MCF 10A (cell line): Measurements from ENCODE around the gene SCLT1. TPM values are rescaled to one million over a fixed set of nuclear protein-coding genes. Genes with fewer than 3 reads are reported as not detected.

Source experiments
- BruUV-seq: library from RNA; stranded (reverse); fragments of 400-500 nt; replicated peaks from 2 replicates; lab custom pipeline; 2021; lab: Mats Ljungman, UMichigan
- CTCF ChIA-PET: fragments of 300-600 bp; sonication (Branson Sonifier 250); formaldehyde crosslinking; extraction: SDS; loops from one replicate; lab custom pipeline; 2021; ENCODE audit warnings: antibody characterized with exemption, inconsistent platforms; lab: Yijun Ruan, JAX
- POLR2A ChIA-PET: fragments of 300-600, 350-650 bp; sonication (Branson Sonifier 250); formaldehyde crosslinking; extraction: SDS; loops from one replicate; lab custom pipeline; 2020; ENCODE audit warnings: antibody characterized with exemption, inconsistent platforms; lab: Yijun Ruan, JAX
- DNase-seq: peaks from one replicate; pipeline ENCODE4 v3.0.0-alpha.2; 2018; ENCODE audit not compliant: unreplicated experiment
- H3K27ac Mint-ChIP-seq: one replicate; pipeline ENCODE4 v1.8.0; 2022; ENCODE audit warnings: mild to moderate bottlenecking, low read depth, mixed read lengths; ENCODE audit not compliant: unreplicated experiment
- H3K27me3 Mint-ChIP-seq: one replicate; pipeline ENCODE4 v1.8.0; 2022; ENCODE audit warnings: mixed read lengths; ENCODE audit not compliant: insufficient read depth, unreplicated experiment
- H3K36me3 Mint-ChIP-seq: one replicate; pipeline ENCODE4 v1.8.0; 2022; ENCODE audit warnings: mild to moderate bottlenecking, moderate library complexity, mixed read lengths; ENCODE audit not compliant: insufficient read depth, unreplicated experiment
- H3K4me1 Mint-ChIP-seq: one replicate; pipeline ENCODE4 v1.8.0; 2022; ENCODE audit warnings: mixed read lengths; ENCODE audit not compliant: insufficient read depth, unreplicated experiment
- H3K4me3 Mint-ChIP-seq: one replicate; pipeline ENCODE4 v1.8.0; 2022; ENCODE audit warnings: mild to moderate bottlenecking, moderate library complexity, mixed read lengths; ENCODE audit not compliant: unreplicated experiment
- H3K9me3 Mint-ChIP-seq: one replicate; pipeline ENCODE4 v1.8.0; 2022; ENCODE audit warnings: mixed read lengths; ENCODE audit not compliant: unreplicated experiment
- intact Hi-C: fragments of 100-400 bp; cut with micrococcal nuclease; formaldehyde crosslinking; loops from 2 replicates; pipeline ENCODE4 v1.14.1; 2022
- total RNA-seq: library from RNA; stranded (reverse); gene quantifications from 2 replicates; pipeline ENCODE4 v1.2.3, GENCODE V29; 2022
- TF ChIP-seq, protein P1 (sequence below): fragments of 200-600 bp; IDR thresholded peaks from one replicate; pipeline ENCODE4 v1.8.0; 2022; ENCODE audit warnings: antibody characterized with exemption, mild to moderate bottlenecking; ENCODE audit not compliant: unreplicated experiment

SCLT1 gene
- total RNA-seq, 1 experiment from 2014 or later = 20.7 TPM

DNA sequence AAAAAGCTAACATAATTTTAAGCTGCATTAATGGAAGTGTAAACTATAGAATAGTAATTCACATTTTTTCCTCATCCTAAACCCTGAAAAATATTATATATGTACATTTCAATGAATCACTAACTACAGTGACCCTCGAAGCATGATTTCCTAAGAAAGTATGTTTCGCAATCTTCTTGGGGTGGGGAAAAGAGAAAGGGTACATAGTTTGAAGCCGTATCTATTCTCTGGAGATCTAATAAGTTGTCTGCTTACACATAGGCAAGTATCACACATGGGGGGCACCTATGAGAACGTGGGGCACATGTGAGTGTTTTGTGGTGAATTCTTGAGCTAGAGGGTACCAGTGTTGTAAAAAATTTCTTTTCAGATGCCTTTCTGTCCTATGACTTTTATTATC lies 212.7 kb downstream of the SCLT1 start:
- peak; percentile 49 for DNase-seq
- POLR2A ChIA-PET = interaction anchor here (0.6 to 1.5 kb wide), 2 partner anchors 9 to 27 kb away, joined by 3 read pairs; no protein-coding TSS in a partner anchor
- TF ChIP-seq, protein P1, sequence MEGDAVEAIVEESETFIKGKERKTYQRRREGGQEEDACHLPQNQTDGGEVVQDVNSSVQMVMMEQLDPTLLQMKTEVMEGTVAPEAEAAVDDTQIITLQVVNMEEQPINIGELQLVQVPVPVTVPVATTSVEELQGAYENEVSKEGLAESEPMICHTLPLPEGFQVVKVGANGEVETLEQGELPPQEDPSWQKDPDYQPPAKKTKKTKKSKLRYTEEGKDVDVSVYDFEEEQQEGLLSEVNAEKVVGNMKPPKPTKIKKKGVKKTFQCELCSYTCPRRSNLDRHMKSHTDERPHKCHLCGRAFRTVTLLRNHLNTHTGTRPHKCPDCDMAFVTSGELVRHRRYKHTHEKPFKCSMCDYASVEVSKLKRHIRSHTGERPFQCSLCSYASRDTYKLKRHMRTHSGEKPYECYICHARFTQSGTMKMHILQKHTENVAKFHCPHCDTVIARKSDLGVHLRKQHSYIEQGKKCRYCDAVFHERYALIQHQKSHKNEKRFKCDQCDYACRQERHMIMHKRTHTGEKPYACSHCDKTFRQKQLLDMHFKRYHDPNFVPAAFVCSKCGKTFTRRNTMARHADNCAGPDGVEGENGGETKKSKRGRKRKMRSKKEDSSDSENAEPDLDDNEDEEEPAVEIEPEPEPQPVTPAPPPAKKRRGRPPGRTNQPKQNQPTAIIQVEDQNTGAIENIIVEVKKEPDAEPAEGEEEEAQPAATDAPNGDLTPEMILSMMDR = no peak
- Mint-ChIP-seq H3K27ac (no peak overlapping the region), H3K36me3 (peaks cover 18% of the 10 kb centered on the region), H3K27me3 (no peaks in the 10 kb centered on the region), H3K4me3 (no peak overlapping the region), H3K9me3 (no peaks in the 10 kb centered on the region), H3K4me1 (peaks cover 6% of the 10 kb centered on the region)
- intact Hi-C loops = no loop called here
- BruUV-seq = no TSS peak
- CTCF ChIA-PET = interaction anchor here (0.6 kb wide), 1 partner anchor 690 kb away, joined by 3 read pairs; no protein-coding TSS in a partner anchor

DNA sequence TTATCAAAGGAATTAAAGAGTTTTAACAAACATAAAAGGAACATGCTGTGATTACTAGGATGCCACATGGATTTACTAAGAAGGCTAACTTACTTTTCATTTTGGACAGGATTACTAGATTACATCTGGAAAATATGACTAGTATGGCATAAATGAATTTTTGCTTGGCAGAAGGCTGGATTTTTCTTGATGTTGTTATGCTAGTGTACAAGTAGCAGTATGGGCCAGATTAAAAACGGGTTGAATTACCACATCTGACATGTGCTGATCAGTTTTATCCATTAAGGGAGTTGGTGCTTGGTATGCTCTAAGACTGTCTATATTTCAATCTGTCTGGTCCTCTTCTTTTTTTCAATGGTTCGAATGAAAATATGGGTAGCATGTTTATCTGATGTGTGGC lies 213.4 kb downstream of the SCLT1 start:
- Mint-ChIP-seq H3K27ac (no peak overlapping the region), H3K4me3 (no peak overlapping the region), H3K9me3 (no peaks in the 10 kb centered on the region), H3K27me3 (no peaks in the 10 kb centered on the region), H3K36me3 (peaks cover 18% of the 10 kb centered on the region), H3K4me1 (peaks cover 6% of the 10 kb centered on the region)
- DNase-seq = no peak
- POLR2A ChIA-PET = interaction anchor here (0.6 to 1.5 kb wide), 2 partner anchors 10 to 33 kb away, joined by 3 read pairs; no protein-coding TSS in a partner anchor
- no TSS peak for BruUV-seq
- CTCF ChIA-PET = no interaction called here
- intact Hi-C loops = no loop called here
- TF ChIP-seq, protein P1 = no peak

DNA sequence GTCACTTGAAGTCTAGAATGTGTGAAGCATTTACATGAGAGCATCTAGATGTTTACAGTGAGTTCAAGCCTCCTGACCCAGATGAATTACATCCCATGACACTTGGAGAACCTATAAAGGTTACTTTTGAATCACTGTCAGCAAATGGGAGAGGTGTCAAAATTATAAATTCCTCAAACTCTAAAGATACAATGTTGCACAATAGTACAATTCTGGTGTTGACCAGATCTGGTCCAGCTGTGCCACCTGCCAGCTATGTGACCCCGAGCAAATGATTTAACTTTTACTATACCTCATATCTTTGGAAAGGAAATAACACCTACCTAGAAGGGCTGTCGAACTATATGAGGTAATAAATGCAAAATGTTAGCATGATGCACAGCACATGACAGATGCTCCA lies 214.1 kb downstream of the SCLT1 start:
- DNase-seq = no peak
- H3K4me3 Mint-ChIP-seq = no peak overlapping the region
- no peaks in the 10 kb centered on the region for H3K27me3 Mint-ChIP-seq
- H3K9me3 Mint-ChIP-seq = no peaks in the 10 kb centered on the region
- no TSS peak for BruUV-seq
- ChIA-PET CTCF (interaction anchor here (1.0 kb wide), 1 partner anchor 16 kb away, joined by 3 read pairs; no protein-coding TSS in a partner anchor), POLR2A (no interaction called here)
- TF ChIP-seq, protein P1 = no peak
- peaks cover 18% of the 10 kb centered on the region for H3K36me3 Mint-ChIP-seq
- H3K4me1 Mint-ChIP-seq = peaks cover 6% of the 10 kb centered on the region
- intact Hi-C loops = no loop called here
- no peak overlapping the region for H3K27ac Mint-ChIP-seq

DNA sequence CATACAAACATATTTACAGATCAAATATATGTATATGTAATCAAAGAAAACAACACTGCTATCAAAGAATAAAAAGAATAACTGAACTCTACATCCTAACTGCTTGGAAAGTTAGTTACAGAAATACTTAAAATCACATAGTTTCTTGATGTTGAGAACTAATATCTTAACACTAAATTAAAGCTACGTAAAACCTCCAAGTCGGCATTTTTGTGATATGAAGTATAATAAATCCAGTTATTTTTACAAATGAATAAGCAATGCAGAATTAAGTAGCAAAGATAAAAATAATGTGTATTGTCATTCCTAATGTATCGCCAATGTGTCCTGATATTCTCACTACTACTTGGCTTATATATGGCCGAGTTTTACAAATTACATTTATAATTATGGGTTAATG lies 215.4 kb downstream of the SCLT1 start:
- ChIA-PET POLR2A (interaction anchor here (0.9 kb wide), 1 partner anchor 9 kb away, joined by 3 read pairs; no protein-coding TSS in a partner anchor), CTCF (interaction anchor here (0.6 kb wide), 1 partner anchor 570 kb away, joined by 4 read pairs; no protein-coding TSS in a partner anchor)
- Mint-ChIP-seq H3K4me3 (no peak overlapping the region), H3K4me1 (peaks cover 6% of the 10 kb centered on the region), H3K27ac (no peak overlapping the region), H3K36me3 (peaks cover 26% of the 10 kb centered on the region), H3K9me3 (no peaks in the 10 kb centered on the region), H3K27me3 (no peaks in the 10 kb centered on the region)
- TF ChIP-seq, protein P1 = no peak
- BruUV-seq = no TSS peak
- intact Hi-C loops = no loop called here
- DNase-seq = no peak
